GM18951 (cell line): ENCODE results near the gene TESK1.
"Not testable (repeated sequence)": the region's sequence is repeated elsewhere in the genome, so short reads cannot be mapped to it uniquely, and the experiment has no call there.

ENCODE experiments used
- POLR2A ChIP-seq: IDR thresholded peaks from 4 replicates; pipeline ENCODE4 v1.6.1; 2011; ENCODE audit warnings: mild to moderate bottlenecking; ENCODE audit not compliant: insufficient read length, insufficient read depth; ENCODE audit errors: extremely low read depth
- in situ Hi-C: fragments of 300-500 bp; cut with MboI; formaldehyde crosslinking; loops from one replicate; pipeline ENCODE4 v1.12.0; 2022; ENCODE audit warnings: low sequenced_read_pairs, mixed read lengths, inconsistent platforms; ENCODE audit not compliant: unreplicated experiment

TESK1 gene

GRCh38 chr9:35566417-35566816 is 38.6 kb upstream of the TESK1 start:
- in situ Hi-C loops, result no loop called here
- no peak for TF ChIP-seq POLR2A

GRCh38 chr9:35568196-35568595 is 36.9 kb upstream of the TESK1 start:
- no peak for TF ChIP-seq POLR2A
- in situ Hi-C loops, result no loop called here

- in situ Hi-C loops, result no loop called here
- no peak for TF ChIP-seq POLR2A
Measured at GRCh38 chr9:35569206-35569605, 35.9 kb upstream of the TESK1 start.

- in situ Hi-C loops, result no loop called here
- no peak for TF ChIP-seq POLR2A
Measured at GRCh38 chr9:35570709-35571504, 34.2 kb upstream of the TESK1 start.

GRCh38 chr9:35574578-35575122 is 30.4 kb upstream of the TESK1 start:
- in situ Hi-C loops, result no loop called here

GRCh38 chr9:35575478-35575877 is 29.6 kb upstream of the TESK1 start:
- in situ Hi-C loops, result no loop called here
- TF ChIP-seq POLR2A, result no peak

More at GRCh38 chr9:35574578-35575122, 30.4 kb upstream of the TESK1 start:
- no peak for TF ChIP-seq POLR2A

- no peak for TF ChIP-seq POLR2A
- in situ Hi-C loops, result no loop called here
Measured at GRCh38 chr9:35577486-35577885, 27.6 kb upstream of the TESK1 start.

- in situ Hi-C loops, result no loop called here
- no peak for TF ChIP-seq POLR2A
Measured at GRCh38 chr9:35579130-35579529, 25.9 kb upstream of the TESK1 start.

- in situ Hi-C loops, result not testable (repeated sequence)
Measured at GRCh38 chr9:35579659-35580227, 25.3 kb upstream of the TESK1 start.

- in situ Hi-C loops, result not testable (repeated sequence)
Measured at GRCh38 chr9:35583521-35583920, 21.5 kb upstream of the TESK1 start.

GRCh38 chr9:35584681-35585080 is 20.4 kb upstream of the TESK1 start:
- in situ Hi-C loops, result not testable (repeated sequence)

- in situ Hi-C loops, result not testable (repeated sequence)
Measured at GRCh38 chr9:35588506-35588905, 16.6 kb upstream of the TESK1 start.

GRCh38 chr9:35593581-35593980 is 11.5 kb upstream of the TESK1 start:
- no peak for TF ChIP-seq POLR2A
- in situ Hi-C loops, result no loop called here

- in situ Hi-C loops, result no loop called here
- no peak for TF ChIP-seq POLR2A
Measured at GRCh38 chr9:35594471-35594870, 10.6 kb upstream of the TESK1 start.

- in situ Hi-C loops, result not testable (repeated sequence)
Measured at GRCh38 chr9:35596907-35597306, 8.2 kb upstream of the TESK1 start.
